Progenitor cell of endocrine pancreas (in vitro differentiated cells): ENCODE results near the gene CCDC81. TPM values are rescaled to one million over a fixed set of nuclear protein-coding genes. Genes with fewer than 3 reads are reported as not detected.

Experiments
- DNase-seq: peaks from one replicate; pipeline ENCODE4 v3.0.0; 2021; ENCODE audit warnings: low spot score; ENCODE audit not compliant: unreplicated experiment
- H3K27ac Mint-ChIP-seq: 2 replicates; pipeline ENCODE4 v1.8.0; 2021; ENCODE audit warnings: mild to moderate bottlenecking, moderate library complexity, mixed read lengths
- H3K27me3 Mint-ChIP-seq: 2 replicates; pipeline ENCODE4 v1.8.0; 2021; ENCODE audit warnings: mixed read lengths
- H3K36me3 Mint-ChIP-seq: 2 replicates; pipeline ENCODE4 v1.8.0; 2022; ENCODE audit warnings: mixed read lengths; ENCODE audit not compliant: insufficient read depth
- H3K4me1 Mint-ChIP-seq: 2 replicates; pipeline ENCODE4 v1.8.0; 2021; ENCODE audit warnings: low read depth, mixed read lengths
- H3K4me3 Mint-ChIP-seq: 2 replicates; pipeline ENCODE4 v1.8.0; 2021; ENCODE audit warnings: low read depth, mild to moderate bottlenecking, moderate library complexity, mixed read lengths
- H3K9me3 Mint-ChIP-seq: 2 replicates; pipeline ENCODE4 v1.8.0; 2021; ENCODE audit warnings: low read depth, mixed read lengths
- total RNA-seq: library from RNA; stranded (reverse); gene quantifications from 2 replicates; pipeline ENCODE4 v1.2.1, GENCODE V29; 2021
- TF ChIP-seq, protein P1 (sequence below): fragments of 200-600 bp; sonication (generic); IDR thresholded peaks from one replicate; pipeline ENCODE4 v1.5.0; 2021; ENCODE audit warnings: antibody characterized with exemption, mild to moderate bottlenecking; ENCODE audit not compliant: unreplicated experiment

CCDC81 gene
- total RNA-seq, 1 donor from 2014 or later = 1.3 TPM

DNA sequence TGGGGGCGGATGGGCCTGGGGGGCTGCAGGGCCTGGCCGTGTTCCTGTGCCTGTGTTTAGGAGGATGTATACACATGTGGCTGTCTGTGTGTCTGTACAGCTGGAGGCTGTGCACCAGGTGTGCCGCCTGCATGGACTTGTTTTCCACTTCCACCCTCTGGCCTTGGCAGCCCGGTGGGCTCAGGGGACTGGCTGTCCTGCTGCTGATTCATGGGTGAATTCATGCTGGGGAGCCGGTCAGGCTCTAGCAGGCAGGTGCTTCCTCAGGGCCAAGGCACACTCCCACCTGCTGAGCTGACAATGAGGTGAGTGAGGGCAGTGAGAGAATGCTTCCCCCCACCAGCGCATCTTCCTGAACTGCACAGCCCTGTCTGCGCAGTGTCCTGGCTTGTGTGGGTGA is 88.4 kb downstream of the CCDC81 start:
- TF ChIP-seq, protein P1, sequence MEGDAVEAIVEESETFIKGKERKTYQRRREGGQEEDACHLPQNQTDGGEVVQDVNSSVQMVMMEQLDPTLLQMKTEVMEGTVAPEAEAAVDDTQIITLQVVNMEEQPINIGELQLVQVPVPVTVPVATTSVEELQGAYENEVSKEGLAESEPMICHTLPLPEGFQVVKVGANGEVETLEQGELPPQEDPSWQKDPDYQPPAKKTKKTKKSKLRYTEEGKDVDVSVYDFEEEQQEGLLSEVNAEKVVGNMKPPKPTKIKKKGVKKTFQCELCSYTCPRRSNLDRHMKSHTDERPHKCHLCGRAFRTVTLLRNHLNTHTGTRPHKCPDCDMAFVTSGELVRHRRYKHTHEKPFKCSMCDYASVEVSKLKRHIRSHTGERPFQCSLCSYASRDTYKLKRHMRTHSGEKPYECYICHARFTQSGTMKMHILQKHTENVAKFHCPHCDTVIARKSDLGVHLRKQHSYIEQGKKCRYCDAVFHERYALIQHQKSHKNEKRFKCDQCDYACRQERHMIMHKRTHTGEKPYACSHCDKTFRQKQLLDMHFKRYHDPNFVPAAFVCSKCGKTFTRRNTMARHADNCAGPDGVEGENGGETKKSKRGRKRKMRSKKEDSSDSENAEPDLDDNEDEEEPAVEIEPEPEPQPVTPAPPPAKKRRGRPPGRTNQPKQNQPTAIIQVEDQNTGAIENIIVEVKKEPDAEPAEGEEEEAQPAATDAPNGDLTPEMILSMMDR = no peak
- Mint-ChIP-seq H3K27ac (no peak overlapping the region), H3K27me3 (no peaks in the 10 kb centered on the region), H3K4me1 (peaks cover 9% of the 10 kb centered on the region), H3K9me3 (peaks cover 2% of the 10 kb centered on the region), H3K36me3 (no peaks in the 10 kb centered on the region), H3K4me3 (no peak overlapping the region)
- no peak for DNase-seq

GRCh38 chr11:86463955-86464354 is 89.3 kb downstream of the CCDC81 start:
- Mint-ChIP-seq H3K27me3 (no peaks in the 10 kb centered on the region), H3K4me1 (peaks cover 12% of the 10 kb centered on the region), H3K4me3 (no peak overlapping the region), H3K9me3 (peaks cover 4% of the 10 kb centered on the region), H3K27ac (no peak overlapping the region), H3K36me3 (no peaks in the 10 kb centered on the region)
- TF ChIP-seq, protein P1 = no peak
- no peak for DNase-seq

- Mint-ChIP-seq H3K4me3 (no peak overlapping the region), H3K4me1 (peaks cover 18% of the 10 kb centered on the region), H3K9me3 (peaks cover 4% of the 10 kb centered on the region), H3K27me3 (no peaks in the 10 kb centered on the region), H3K27ac (no peak overlapping the region), H3K36me3 (no peaks in the 10 kb centered on the region)
- TF ChIP-seq, protein P1 = no peak
- DNase-seq = no peak
Observed at GRCh38 chr11:86464509-86465221, 90.0 kb downstream of the CCDC81 start.

DNA sequence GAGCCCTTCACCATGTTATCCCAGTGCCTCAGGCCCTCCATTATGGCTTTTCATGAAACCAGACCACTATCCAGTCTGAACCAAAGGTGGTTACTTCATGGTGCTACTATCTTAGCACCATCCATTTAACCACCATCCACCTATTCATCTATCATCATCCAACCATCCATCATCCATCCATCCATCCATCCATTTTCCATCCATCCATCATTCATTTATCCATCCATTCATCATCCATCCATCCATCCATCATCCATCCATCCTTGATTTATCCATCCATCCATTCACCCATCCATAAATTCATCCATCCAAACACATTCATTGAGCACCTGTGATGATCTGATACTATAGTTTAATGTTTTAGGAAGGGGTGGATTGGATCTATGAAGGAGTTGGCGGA is 93.5 kb downstream of the CCDC81 start:
- no peaks in the 10 kb centered on the region for H3K36me3 Mint-ChIP-seq
- TF ChIP-seq, protein P1 = no peak
- H3K9me3 Mint-ChIP-seq = peaks cover 4% of the 10 kb centered on the region
- H3K27me3 Mint-ChIP-seq = no peaks in the 10 kb centered on the region
- H3K27ac Mint-ChIP-seq = no peak overlapping the region
- no peak overlapping the region for H3K4me3 Mint-ChIP-seq
- peaks cover 34% of the 10 kb centered on the region for H3K4me1 Mint-ChIP-seq
- DNase-seq = no peak

DNA sequence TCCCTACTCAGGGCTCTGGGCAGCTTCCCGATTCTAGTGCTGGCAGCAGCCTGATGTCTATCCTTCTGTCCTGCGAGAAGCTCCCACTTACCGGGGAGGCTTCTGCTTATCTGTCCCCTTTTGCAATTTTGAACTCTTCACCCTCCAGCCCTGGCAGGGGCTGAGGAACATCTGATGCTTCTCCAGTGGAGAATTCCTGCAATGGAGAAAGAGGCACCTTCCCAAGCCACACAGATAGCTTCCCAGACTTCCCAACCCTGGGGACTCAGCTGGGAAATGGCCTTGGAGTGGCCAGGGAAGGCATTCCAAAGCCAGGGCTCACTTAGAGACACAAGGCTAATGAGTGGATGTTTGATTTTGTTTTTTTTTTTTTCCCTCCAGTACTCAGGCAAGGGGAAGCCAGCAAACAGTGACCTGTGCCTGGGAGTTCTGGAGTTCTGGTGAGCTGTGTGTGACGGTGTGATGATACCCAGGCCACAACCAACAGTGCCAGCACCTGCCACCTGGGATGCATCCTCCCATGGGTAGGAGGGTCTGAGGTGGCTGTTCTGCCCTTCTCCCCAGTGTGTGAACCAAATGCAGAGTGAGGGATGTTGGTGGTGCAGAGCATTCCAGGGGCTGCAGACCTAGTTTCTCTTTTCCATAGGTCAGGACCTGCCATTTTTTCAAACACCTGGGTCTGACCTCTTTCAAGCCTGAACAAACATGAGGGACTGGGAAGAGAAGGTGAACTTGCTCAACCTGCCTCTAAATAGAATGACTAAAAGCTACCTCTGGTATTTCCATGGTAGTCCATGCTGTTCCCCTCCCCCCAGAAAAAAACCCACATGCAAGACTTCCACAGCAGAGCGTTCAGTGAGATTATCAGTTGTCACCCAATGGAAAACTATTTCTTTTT is 95.1 kb downstream of the CCDC81 start:
- Mint-ChIP-seq H3K27ac (peak overlapping the region; percentile 8), H3K4me1 (peaks cover 37% of the 10 kb centered on the region), H3K9me3 (peaks cover 6% of the 10 kb centered on the region), H3K36me3 (peaks cover 3% of the 10 kb centered on the region), H3K4me3 (no peak overlapping the region), H3K27me3 (no peaks in the 10 kb centered on the region)
- DNase-seq = no peak
- TF ChIP-seq, protein P1 = no peak

Other genes with a start within 250 kb of the CCDC81 start
- gene EED, start 130.1 kb upstream of the CCDC81 start, total RNA-seq = 33.5 and 34.6 TPM in 2 replicates
- 50.8 and 53.6 TPM in 2 replicates for gene HIKESHI, start 72.6 kb upstream of the CCDC81 start, total RNA-seq